Right lobe of liver (tissue), 4 donors: Measurements from ENCODE around the gene PPARA.
A peak's percentile ranks its signal among the peaks of the same experiment; 100 is the strongest.

Experiments
- POLR2A ChIP-seq: fragments of 450-650 bp; IDR thresholded peaks from one replicate; pipeline ENCODE4 v1.6.1; 2017; ENCODE audit warnings: antibody characterized with exemption, mild to moderate bottlenecking
- TF ChIP-seq, protein P1 (sequence below), 4 donors: fragments of 200-600 bp in 3 of 4; fragments of 450-650 bp in 1 of 4; IDR thresholded peaks; one replicate each; pipeline versions ENCODE4 v1.5.1 to v1.8.0; 2016 to 2022; ENCODE audit warnings: antibody characterized with exemption in 4 of 4, mild to moderate bottlenecking in 2 of 4
- donor health status: DM: no; HTN: no; CAD: no.
- donor health status: DM: no; HTN: no; CAD: no.
- donor health status: DM: no; HTN: yes; CAD: no.

DNA sequence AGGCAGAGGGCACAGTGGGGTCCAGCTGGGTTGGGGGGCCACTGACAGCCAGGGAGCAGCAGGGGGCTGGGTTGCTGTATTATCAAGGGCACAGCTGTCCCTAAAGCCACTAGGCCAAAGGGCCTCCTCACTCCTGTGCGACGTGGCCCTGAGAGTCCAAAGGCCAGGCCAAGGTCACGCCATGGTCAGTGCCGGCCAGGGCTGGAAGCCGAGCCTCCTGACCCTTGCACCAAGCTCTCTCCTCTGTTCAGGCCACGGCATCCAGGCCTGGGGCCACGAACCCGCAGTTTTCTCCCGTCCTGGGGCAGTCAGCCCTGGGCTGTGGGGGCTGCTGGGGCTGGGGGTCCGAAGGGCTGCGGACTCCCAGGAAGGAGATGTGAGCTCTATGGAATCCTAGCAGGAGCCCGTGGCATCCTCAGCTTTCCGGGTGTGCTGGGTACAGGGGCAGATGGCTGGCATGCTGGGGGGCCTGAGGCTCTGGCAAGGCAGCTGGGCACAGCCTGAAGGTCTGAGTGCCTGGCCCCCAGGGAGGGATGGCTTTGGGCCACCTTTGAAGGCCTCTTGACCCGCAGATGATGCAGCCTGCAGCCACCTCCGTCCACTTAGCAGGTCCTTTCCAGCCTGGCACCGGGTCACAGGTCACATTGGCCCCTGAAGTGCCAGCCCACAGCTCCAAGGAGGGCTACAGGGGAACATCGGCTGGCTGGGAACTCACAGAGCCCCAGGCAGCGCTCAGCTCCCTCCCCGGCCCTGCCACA is 17.3 kb upstream of the PPARA start:
- TF ChIP-seq POLR2A = peak; percentile 38
- TF ChIP-seq, protein P1, sequence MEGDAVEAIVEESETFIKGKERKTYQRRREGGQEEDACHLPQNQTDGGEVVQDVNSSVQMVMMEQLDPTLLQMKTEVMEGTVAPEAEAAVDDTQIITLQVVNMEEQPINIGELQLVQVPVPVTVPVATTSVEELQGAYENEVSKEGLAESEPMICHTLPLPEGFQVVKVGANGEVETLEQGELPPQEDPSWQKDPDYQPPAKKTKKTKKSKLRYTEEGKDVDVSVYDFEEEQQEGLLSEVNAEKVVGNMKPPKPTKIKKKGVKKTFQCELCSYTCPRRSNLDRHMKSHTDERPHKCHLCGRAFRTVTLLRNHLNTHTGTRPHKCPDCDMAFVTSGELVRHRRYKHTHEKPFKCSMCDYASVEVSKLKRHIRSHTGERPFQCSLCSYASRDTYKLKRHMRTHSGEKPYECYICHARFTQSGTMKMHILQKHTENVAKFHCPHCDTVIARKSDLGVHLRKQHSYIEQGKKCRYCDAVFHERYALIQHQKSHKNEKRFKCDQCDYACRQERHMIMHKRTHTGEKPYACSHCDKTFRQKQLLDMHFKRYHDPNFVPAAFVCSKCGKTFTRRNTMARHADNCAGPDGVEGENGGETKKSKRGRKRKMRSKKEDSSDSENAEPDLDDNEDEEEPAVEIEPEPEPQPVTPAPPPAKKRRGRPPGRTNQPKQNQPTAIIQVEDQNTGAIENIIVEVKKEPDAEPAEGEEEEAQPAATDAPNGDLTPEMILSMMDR (IDR thresholded peaks at IDR 0.05) = no peak
